KOPT-K1 (cell line): ENCODE measurements around the gene FAM72A.
"Not testable (repeated sequence)": the region's sequence is repeated elsewhere in the genome, so short reads cannot be mapped to it uniquely, and the experiment has no call there.

Experiments used
- H3K27ac ChIP-seq: fragments of 200-600 bp; sonication (generic); 2 replicates; pipeline ENCODE4 v1.5.1; 2016; ENCODE audit warnings: antibody characterized with exemption, mild to moderate bottlenecking, low read depth, low read length; ENCODE audit not compliant: poor library complexity, severe bottlenecking
- H3K36me3 ChIP-seq: fragments of 200-600 bp; sonication (generic); 2 replicates; pipeline ENCODE4 v1.5.1; 2017; ENCODE audit warnings: antibody characterized with exemption, mild to moderate bottlenecking, low read length, moderate library complexity; ENCODE audit not compliant: insufficient read depth
- H3K9me3 ChIP-seq: fragments of 200-600 bp; sonication (generic); 2 replicates; pipeline ENCODE4 v1.5.1; 2017; ENCODE audit warnings: antibody characterized with exemption, low read length, mild to moderate bottlenecking; ENCODE audit not compliant: insufficient read depth, poor library complexity, severe bottlenecking

FAM72A gene

GRCh38 chr1:206185778-206186177 lies 16.9 kb downstream of the FAM72A start:
- H3K36me3 ChIP-seq, H3K27ac ChIP-seq, H3K9me3 ChIP-seq: not testable (repeated sequence)

- H3K9me3 ChIP-seq = not testable (repeated sequence)
Measured at GRCh38 chr1:206183788-206184187, 18.9 kb downstream of the FAM72A start.

DNA sequence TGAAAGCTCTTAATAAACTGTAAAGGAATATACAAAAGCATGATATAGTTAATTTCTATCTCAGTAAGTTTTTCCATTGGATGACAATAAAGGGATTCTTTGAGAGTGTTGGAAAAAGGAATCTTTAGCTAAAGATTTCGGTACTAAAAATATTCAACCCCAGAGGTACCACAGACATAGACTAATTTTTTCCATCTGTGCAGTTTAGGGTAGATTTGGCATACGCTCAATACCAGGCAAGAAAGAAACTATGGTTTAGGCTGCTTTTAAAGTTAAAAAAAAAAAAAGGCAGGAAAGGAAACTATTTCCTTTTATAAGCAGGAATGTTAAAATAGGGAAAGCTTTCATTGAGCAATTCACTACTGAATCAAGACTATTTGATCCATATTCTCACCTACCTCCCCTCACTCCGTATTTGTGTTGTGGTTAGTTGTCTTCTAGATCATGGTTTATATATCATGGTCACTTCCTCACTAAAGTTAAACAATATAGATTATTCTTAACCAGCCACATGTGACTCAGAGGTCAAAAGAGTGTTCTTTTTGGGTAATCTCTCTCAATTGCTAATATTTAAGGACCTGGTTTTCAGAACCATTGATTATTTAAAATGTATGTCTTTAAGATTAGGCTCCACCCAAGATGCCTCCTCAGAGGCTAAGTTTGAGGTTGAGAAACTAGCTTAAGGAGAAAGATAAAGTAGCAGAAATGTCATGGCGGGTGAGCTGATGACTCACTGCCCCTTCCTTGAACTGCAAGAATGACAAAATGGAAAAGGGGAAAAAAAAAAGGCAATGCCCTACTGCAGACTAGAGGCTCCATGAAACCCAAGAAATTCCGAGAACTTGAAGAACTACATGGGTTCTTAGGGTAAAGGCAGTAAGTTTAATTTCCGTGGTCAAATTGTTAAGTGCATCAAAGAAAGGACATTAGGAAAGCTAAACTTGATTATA lies 20.0 kb downstream of the FAM72A start:
- H3K36me3 ChIP-seq, H3K9me3 ChIP-seq, H3K27ac ChIP-seq: not testable (repeated sequence)

More at GRCh38 chr1:206183788-206184187, 18.9 kb downstream of the FAM72A start:
- H3K36me3 ChIP-seq, H3K27ac ChIP-seq: not testable (repeated sequence)

- H3K36me3 ChIP-seq, H3K27ac ChIP-seq: not testable (repeated sequence)
Measured at GRCh38 chr1:206179666-206180065, 23.0 kb downstream of the FAM72A start.

DNA sequence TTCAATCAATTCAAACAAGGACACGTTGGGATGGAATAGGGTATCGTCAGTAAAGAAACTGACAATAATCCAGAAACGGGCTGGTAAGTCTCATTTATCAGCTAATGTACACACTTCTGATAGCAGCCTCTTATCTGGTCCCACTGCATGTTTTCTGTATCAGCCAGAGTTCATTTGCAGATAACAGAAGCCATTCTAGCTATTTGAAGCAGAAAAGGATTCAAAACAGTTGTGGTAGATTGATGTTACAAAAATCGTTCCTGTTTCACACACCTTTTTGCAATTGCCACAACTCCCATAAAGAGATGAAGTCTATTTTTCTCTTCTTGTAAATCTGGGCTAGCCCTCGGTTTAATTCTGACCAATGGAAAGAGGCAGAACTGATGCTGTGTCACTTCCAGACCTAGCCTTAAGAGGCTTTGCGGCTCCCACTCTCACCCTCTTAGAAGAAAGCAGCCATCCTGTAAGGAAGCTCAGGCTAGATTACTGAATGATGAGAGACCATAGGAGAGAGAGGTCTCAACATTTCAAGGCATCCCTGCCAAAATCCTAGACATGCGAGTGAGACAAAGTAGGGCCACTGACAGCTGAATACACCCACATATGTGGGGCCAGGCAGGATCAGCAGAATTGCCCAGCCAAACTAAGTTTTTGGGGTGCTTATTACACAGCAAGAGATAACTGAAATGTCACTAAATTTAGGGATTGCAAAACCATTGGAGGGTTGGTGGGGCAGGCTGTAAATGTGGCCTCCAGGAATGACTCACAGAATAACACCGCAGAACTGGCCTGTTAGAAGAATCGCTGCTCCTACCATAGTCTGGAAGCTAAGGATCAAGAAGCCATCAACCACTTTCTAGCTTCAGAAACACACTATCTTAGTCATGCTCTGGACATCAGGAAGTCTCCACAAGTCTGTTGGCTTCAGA lies 24.3 kb downstream of the FAM72A start:
- not testable (repeated sequence) for H3K9me3 ChIP-seq, H3K36me3 ChIP-seq, H3K27ac ChIP-seq

More at GRCh38 chr1:206179666-206180065, 23.0 kb downstream of the FAM72A start:
- not testable (repeated sequence) for H3K9me3 ChIP-seq

DNA sequence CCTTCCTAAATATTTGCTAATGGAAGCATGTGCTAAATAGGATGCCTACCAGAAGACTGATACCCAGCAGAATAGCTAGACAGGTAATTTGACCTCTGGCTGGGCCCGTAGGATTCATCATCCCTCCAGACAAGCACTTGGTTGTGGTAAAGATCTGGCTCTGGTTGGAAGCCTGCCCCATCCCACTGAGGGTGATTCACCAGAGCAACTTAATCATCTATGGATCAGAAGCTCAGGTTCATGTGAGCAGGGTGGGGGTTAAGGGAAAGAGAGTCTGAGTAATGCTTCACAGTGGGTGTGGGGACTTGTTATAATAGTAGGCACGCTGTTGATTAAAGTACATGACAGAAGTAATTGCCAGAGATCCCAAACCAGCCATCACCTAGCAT lies 26.5 kb downstream of the FAM72A start:
- not testable (repeated sequence) for H3K36me3 ChIP-seq, H3K9me3 ChIP-seq, H3K27ac ChIP-seq

DNA sequence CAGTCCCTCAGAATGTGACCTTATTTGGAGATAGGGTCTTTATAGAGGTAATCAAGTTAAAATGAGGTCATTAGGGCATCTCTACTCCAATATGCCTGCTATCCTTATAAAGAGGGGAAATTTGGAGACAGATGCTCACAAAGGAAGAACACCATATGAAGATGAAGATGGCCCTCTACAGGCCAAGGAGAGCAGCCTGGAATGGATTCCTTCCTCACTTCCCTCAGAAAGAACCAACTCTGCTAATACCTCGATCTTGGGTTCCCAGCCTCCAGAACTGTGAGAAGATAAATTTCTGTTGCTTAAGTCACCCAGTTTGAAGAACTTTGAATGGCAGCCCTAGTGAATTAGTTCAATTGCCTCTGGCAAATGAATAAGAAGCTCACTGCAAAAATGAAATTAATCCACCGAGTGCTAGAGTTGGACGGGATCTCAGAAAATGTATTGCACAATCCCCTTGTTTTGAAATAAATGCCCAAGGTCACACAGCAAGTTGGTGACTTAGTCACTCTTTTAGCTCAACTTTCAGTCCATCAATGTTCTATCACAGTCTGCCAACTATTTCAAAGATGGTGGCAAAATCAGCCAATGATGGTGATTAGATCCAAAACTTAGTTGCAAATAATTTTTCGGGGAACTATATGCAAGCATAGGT lies 27.1 kb downstream of the FAM72A start:
- not testable (repeated sequence) for H3K9me3 ChIP-seq, H3K36me3 ChIP-seq, H3K27ac ChIP-seq

- H3K36me3 ChIP-seq, H3K9me3 ChIP-seq, H3K27ac ChIP-seq: not testable (repeated sequence)
Measured at GRCh38 chr1:206174182-206174868, 28.3 kb downstream of the FAM72A start.

- H3K36me3 ChIP-seq, H3K9me3 ChIP-seq, H3K27ac ChIP-seq: not testable (repeated sequence)
Measured at GRCh38 chr1:206173110-206173719, 29.4 kb downstream of the FAM72A start.

- not testable (repeated sequence) for H3K36me3 ChIP-seq, H3K27ac ChIP-seq, H3K9me3 ChIP-seq
Measured at GRCh38 chr1:206169794-206170193, 32.8 kb downstream of the FAM72A start.

GRCh38 chr1:206167350-206168029 lies 35.1 kb downstream of the FAM72A start:
- H3K36me3 ChIP-seq = not testable (repeated sequence)

GRCh38 chr1:206145771-206146290 lies 56.8 kb downstream of the FAM72A start:
- Histone ChIP-seq H3K36me3 (no peaks in the 10 kb centered on the region), H3K27ac (no peak overlapping the region), H3K9me3 (no peaks in the 10 kb centered on the region)

More at GRCh38 chr1:206167350-206168029, 35.1 kb downstream of the FAM72A start:
- H3K9me3 ChIP-seq, H3K27ac ChIP-seq: not testable (repeated sequence)

GRCh38 chr1:206144605-206145004 lies 58.0 kb downstream of the FAM72A start:
- Histone ChIP-seq H3K9me3 (no peaks in the 10 kb centered on the region), H3K27ac (no peak overlapping the region), H3K36me3 (no peaks in the 10 kb centered on the region)
